CD14-positive monocyte (primary cell): ENCODE measurements around the gene USP11. TPM values are rescaled to one million over a fixed set of nuclear protein-coding genes. Genes with fewer than 3 reads are reported as not detected.

ENCODE experiments used
- DNase-seq, 3 donors: peaks; one replicate each; pipeline ENCODE4 v3.0.0-alpha.2; 2011 to 2022
- H2AFZ ChIP-seq: 2 replicates; pipeline ENCODE4 v1.6.0; 2012; ENCODE audit warnings: mild to moderate bottlenecking, low read depth, low read length, inconsistent platforms; ENCODE audit not compliant: insufficient read depth, poor library complexity, severe bottlenecking
- H3K27ac ChIP-seq, 2 donors: 1 replicate in 1 of 2; 2 replicates in 1 of 2; pipeline ENCODE4 v1.5.1; 2012 to 2013; ENCODE audit warnings: low read length in 2 of 2, control low read depth in 1 of 2, inconsistent platforms in 1 of 2, low read depth in 1 of 2, mild to moderate bottlenecking in 1 of 2
- H3K27me3 ChIP-seq, 2 donors: one replicate each; pipeline versions ENCODE4 v1.6.0 to v1.6.1; 2011 to 2013; ENCODE audit warnings: low read length in 2 of 2; ENCODE audit not compliant: control insufficient read depth in 2 of 2, insufficient read depth in 2 of 2
- H3K36me3 ChIP-seq, 2 donors: replicated peaks in 1 of 2; 1 replicate in 1 of 2; 2 replicates in 1 of 2; pipeline versions ENCODE4 v1.5.1 to v1.6.1; 2012 to 2013; ENCODE audit warnings: low read length in 2 of 2, control low read depth in 1 of 2, inconsistent platforms in 1 of 2, mild to moderate bottlenecking in 1 of 2; ENCODE audit not compliant: insufficient read depth in 2 of 2, control insufficient read depth in 1 of 2
- H3K4me1 ChIP-seq, 2 donors: 1 replicate in 1 of 2; 2 replicates in 1 of 2; pipeline versions ENCODE4 v1.5.1 to v1.6.1; 2012 to 2013; ENCODE audit warnings: low read length in 2 of 2, control low read depth in 1 of 2, inconsistent platforms in 1 of 2, mild to moderate bottlenecking in 1 of 2, moderate library complexity in 1 of 2; ENCODE audit not compliant: insufficient read depth in 2 of 2, control insufficient read depth in 1 of 2
- H3K4me2 ChIP-seq: replicated peaks from 2 replicates; pipeline ENCODE3; 2012; ENCODE audit warnings: low read length, moderate library complexity, mild to moderate bottlenecking; ENCODE audit not compliant: poor library complexity, severe bottlenecking; ENCODE audit errors: extremely low read depth
- H3K4me3 ChIP-seq, 3 experiments: fragments of 200-600 bp in 1 of 3; sonication (generic) in 1 of 3; replicated peaks in 1 of 3; 1 replicate in 2 of 3; 2 replicates in 1 of 3; pipeline ENCODE4 v1.5.1; 2011 to 2013; ENCODE audit warnings: low read length in 3 of 3, mild to moderate bottlenecking in 3 of 3, control low read depth in 2 of 3, low read depth in 2 of 3, inconsistent platforms in 1 of 3, moderate library complexity in 1 of 3
- H3K79me2 ChIP-seq: 2 replicates; pipeline ENCODE4 v1.6.0; 2012; ENCODE audit warnings: mild to moderate bottlenecking, control low read depth, inconsistent platforms, low read length, moderate library complexity; ENCODE audit not compliant: insufficient read depth
- H3K9ac ChIP-seq: 2 replicates; pipeline ENCODE4 v1.6.0; 2017; ENCODE audit warnings: low read length, mild to moderate bottlenecking; ENCODE audit not compliant: insufficient read depth, poor library complexity, severe bottlenecking
- H3K9me3 ChIP-seq, 2 donors: replicated peaks in 1 of 2; 1 replicate in 1 of 2; 2 replicates in 1 of 2; pipeline versions ENCODE4 v1.5.1 to v1.6.1; 2012 to 2013; ENCODE audit warnings: low read length in 2 of 2, control low read depth in 1 of 2; ENCODE audit not compliant: control insufficient read depth in 1 of 2, insufficient read depth in 1 of 2
- H4K20me1 ChIP-seq: 2 replicates; pipeline ENCODE4 v1.6.0; 2012; ENCODE audit warnings: mild to moderate bottlenecking, low read length, control low read depth, moderate library complexity; ENCODE audit not compliant: insufficient read depth
- H3K27ac Mint-ChIP-seq, 7 donors: one replicate each; pipeline ENCODE4 v1.8.0; 2020; ENCODE audit warnings: mild to moderate bottlenecking in 7 of 7, mixed read lengths in 7 of 7, moderate library complexity in 6 of 7, inconsistent platforms in 2 of 7
- H3K27me3 Mint-ChIP-seq, 3 donors: one replicate each; pipeline ENCODE4 v1.8.0; 2021 to 2022; ENCODE audit warnings: low read depth in 3 of 3, mild to moderate bottlenecking in 3 of 3, mixed read lengths in 3 of 3, moderate library complexity in 3 of 3, inconsistent platforms in 1 of 3
- H3K36me3 Mint-ChIP-seq, 2 donors: one replicate each; pipeline ENCODE4 v1.8.0; 2020; ENCODE audit warnings: mixed read lengths in 2 of 2, inconsistent platforms in 1 of 2, mild to moderate bottlenecking in 1 of 2
- H3K4me1 Mint-ChIP-seq: one replicate; pipeline ENCODE4 v1.8.0; 2020; ENCODE audit warnings: mild to moderate bottlenecking, mixed read lengths
- H3K4me3 Mint-ChIP-seq, 2 donors: one replicate each; pipeline ENCODE4 v1.8.0; 2020; ENCODE audit warnings: mild to moderate bottlenecking in 2 of 2, mixed read lengths in 2 of 2, moderate library complexity in 1 of 2
- H3K9me3 Mint-ChIP-seq, 7 donors: one replicate each; pipeline ENCODE4 v1.8.0; 2020 to 2022; ENCODE audit warnings: mixed read lengths in 7 of 7, mild to moderate bottlenecking in 6 of 7, moderate library complexity in 6 of 7, inconsistent platforms in 2 of 7
- WGBS: methylation state at CpG from one replicate; pipeline ENCODE4 v1.1.5; 2013; ENCODE audit warnings: missing lambda C conversion rate; ENCODE audit not compliant: insufficient coverage; 5-methylcytosine and 5-hydroxymethylcytosine counted together
- intact Hi-C, 2 donors: fragments of 100-400 bp; cut with micrococcal nuclease; formaldehyde crosslinking; loops; one replicate each; pipeline versions ENCODE4 v1.15.0 to v1.15.1; 2023
- polyA plus RNA-seq, 3 donors: library from polyadenylated mRNA; depleted of rRNA in 1 of 3; unstranded in 2 of 3; stranded (reverse) in 1 of 3; fragments of 300-500 nt in 2 of 3; fragments of >200 nt in 1 of 3; fragmentation: Illumina TruSeq in 2 of 3; gene quantifications; 1 replicate in 2 of 3; 2 replicates in 1 of 3; pipeline ENCODE4 v1.2.3, GENCODE V29; 2012 to 2021
- TF ChIP-seq, protein P1 (sequence below): fragments of 200-600 bp; IDR thresholded peaks from one replicate; pipeline ENCODE4 v1.8.0; 2022; ENCODE audit warnings: antibody characterized with exemption, mild to moderate bottlenecking

USP11 gene
- polyA plus RNA-seq, 3 donors = 6.7 to 9.7 (median 8.8) TPM

DNA sequence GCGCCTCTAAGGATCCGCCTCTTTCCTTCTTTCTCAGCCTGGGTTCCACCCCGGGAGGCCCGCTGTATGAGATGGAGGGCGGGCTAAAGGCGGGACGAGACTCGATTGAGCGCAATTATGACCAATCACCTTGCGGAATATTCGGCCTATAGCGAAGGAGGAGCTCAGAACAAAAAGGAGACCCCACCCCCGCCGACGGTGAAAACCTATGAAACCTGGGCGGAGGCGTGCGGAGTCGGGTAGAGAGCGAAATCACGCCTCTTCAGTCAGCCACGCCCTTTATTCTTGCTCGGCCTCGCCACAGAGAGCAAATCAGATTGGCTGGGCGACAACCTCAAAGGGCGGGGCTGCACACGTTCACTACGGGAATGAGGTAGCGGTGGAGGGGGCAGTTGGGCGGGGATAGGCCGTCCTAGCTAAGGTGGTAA is 14.9 kb upstream of the USP11 start:
- peak overlapping the region; percentile 95 to 99 (median 98) for H3K27ac Mint-ChIP-seq
- WGBS = 0% methylated on average over 9 of the region's 31 CpGs
- peaks cover 0 to 16% (median 0%) of the 10 kb centered on the region in 3 donors for H3K27me3 Mint-ChIP-seq
- Histone ChIP-seq H3K27me3 (no peaks in the 10 kb centered on the region), H3K9ac (peak overlapping the region; percentile 92), H3K27ac (peak overlapping the region; percentile 95 to 98), H2AFZ (peak overlapping the region; percentile 79), H3K4me3 (peak overlapping the region; percentile 71 to 88 (median 79)), H3K9me3 (no peaks in the 10 kb centered on the region), H3K4me1 (peaks cover 28 to 39% of the 10 kb centered on the region in 2 donors), H4K20me1 (peaks cover 61% of the 10 kb centered on the region), H3K79me2 (peaks cover 37% of the 10 kb centered on the region), H3K4me2 (peak overlapping the region; percentile 88), H3K36me3 (peaks cover 27 to 47% of the 10 kb centered on the region in 2 donors)
- peaks cover 45% of the 10 kb centered on the region for H3K4me1 Mint-ChIP-seq
- peak overlapping the region; percentile 80 to 93 for H3K4me3 Mint-ChIP-seq
- TF ChIP-seq, protein P1, sequence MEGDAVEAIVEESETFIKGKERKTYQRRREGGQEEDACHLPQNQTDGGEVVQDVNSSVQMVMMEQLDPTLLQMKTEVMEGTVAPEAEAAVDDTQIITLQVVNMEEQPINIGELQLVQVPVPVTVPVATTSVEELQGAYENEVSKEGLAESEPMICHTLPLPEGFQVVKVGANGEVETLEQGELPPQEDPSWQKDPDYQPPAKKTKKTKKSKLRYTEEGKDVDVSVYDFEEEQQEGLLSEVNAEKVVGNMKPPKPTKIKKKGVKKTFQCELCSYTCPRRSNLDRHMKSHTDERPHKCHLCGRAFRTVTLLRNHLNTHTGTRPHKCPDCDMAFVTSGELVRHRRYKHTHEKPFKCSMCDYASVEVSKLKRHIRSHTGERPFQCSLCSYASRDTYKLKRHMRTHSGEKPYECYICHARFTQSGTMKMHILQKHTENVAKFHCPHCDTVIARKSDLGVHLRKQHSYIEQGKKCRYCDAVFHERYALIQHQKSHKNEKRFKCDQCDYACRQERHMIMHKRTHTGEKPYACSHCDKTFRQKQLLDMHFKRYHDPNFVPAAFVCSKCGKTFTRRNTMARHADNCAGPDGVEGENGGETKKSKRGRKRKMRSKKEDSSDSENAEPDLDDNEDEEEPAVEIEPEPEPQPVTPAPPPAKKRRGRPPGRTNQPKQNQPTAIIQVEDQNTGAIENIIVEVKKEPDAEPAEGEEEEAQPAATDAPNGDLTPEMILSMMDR = no peak
- H3K9me3 Mint-ChIP-seq = peaks cover 0 to 14% (median 0%) of the 10 kb centered on the region in 7 donors
- peaks cover 39 to 52% of the 10 kb centered on the region in 2 donors for H3K36me3 Mint-ChIP-seq
- DNase-seq = peak; percentile 95 to 100 (median 97)
- intact Hi-C loops = loop anchor here in 1 of 2 donors (2.0 kb wide), 1 partner anchor 15 kb away; the partner anchor contains the start of gene USP11

DNA sequence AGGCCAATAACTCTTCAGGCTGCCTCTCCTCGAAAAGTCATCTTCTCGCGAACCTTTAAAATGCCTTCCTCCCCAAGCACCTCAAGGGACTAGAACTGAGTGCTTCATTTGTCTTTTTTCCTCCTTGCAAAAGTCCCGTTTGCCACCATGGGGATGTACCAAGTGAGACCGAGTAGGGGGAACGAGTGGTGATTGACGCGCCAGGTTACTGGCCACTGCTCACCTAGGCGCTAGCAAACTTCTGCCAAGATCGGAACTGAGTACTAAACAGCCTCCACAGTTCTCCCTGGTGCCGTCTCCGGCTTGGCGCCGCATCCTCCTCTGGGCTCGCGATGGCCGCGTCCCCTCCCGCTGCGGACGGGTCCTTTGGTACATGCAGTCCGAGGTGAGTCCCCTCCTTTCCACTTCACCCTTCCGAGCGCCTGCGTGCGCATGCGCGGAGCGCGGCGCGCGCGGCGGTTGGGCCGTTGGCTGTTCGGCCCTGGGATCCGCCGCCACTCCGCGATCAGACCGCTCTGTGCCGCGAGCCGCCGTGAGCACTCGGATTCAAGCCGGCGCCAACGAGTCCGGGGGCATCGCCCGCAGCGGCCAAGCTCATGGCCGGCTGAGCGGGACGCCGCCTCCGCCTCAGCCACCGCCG is 14.4 kb upstream of the USP11 start, which contains the start of gene CDK16:
Gene CDK16 (plus strand): TSS at position 402 of the 640 bp plus-strand sequence. CDS start 4,877 bp downstream, outside the sequence.
- Mint-ChIP-seq H3K27ac (peak within 1 kb of the TSS; percentile 95 to 99 (median 98)), H3K4me1 (peaks cover 45% of the 10 kb centered on the region), H3K4me3 (peak within 1 kb of the TSS; percentile 89 to 93), H3K36me3 (peaks cover 36 to 51% of the 10 kb centered on the region in 2 donors), H3K9me3 (peaks cover 0 to 14% (median 0%) of the 10 kb centered on the region in 7 donors), H3K27me3 (peaks cover 0 to 18% (median 0%) of the 10 kb centered on the region in 3 donors)
- DNase-seq = peak; percentile 67 to 88 (median 80)
- peak within 1 kb of the TSS; percentile 71 to 88 (median 79) for H3K4me3 ChIP-seq
- under 1% methylated on average over 53 of the region's 61 CpGs for WGBS
- intact Hi-C loops = loop anchor here in 1 of 2 donors (2.0 kb wide), 1 partner anchor 14 kb away; the partner anchor contains the start of gene USP11
- H3K27me3 ChIP-seq = no peaks in the 10 kb centered on the region
- TF ChIP-seq, protein P1 = no peak
- H3K79me2 ChIP-seq = peaks cover 37% of the 10 kb centered on the region
- no peaks in the 10 kb centered on the region for H3K9me3 ChIP-seq
- peaks cover 26 to 47% of the 10 kb centered on the region in 2 donors for H3K36me3 ChIP-seq
- H3K4me1 ChIP-seq = peaks cover 28 to 39% of the 10 kb centered on the region in 2 donors
- H4K20me1 ChIP-seq = peaks cover 66% of the 10 kb centered on the region
- H3K4me2 ChIP-seq = peak within 1 kb of the TSS; percentile 88
- H2AFZ ChIP-seq = peak within 1 kb of the TSS; percentile 79
- H3K9ac ChIP-seq = peak within 1 kb of the TSS; percentile 92
- H3K27ac ChIP-seq = peak within 1 kb of the TSS; percentile 95 to 98
